GM21529 (cell line): ENCODE data around the gene TRAF6.
"Not testable (repeated sequence)": the region's sequence is repeated elsewhere in the genome, so short reads cannot be mapped to it uniquely, and the experiment has no call there.

Experiments used
- ATAC-seq: cut with Tn5 transposase; IDR thresholded peaks from one replicate; pipeline ENCODE4 v1.9.1; 2021; ENCODE audit not compliant: unreplicated experiment

Gene TRAF6

GRCh38 chr11:36509694-36510593, at the start of gene TRAF6:
TSS of gene TRAF6 (minus strand) at chr11:36510272. CDS start at chr11:36501515, 8,757 bp downstream.
- peak; percentile 97 for ATAC-seq

GRCh38 chr11:36558571-36559413, 48.7 kb upstream of the TRAF6 start:
- ATAC-seq: peak; percentile 87

- no peak for ATAC-seq
Observed at GRCh38 chr11:36557991-36558390, 47.9 kb upstream of the TRAF6 start.

GRCh38 chr11:36557390-36557789, 47.3 kb upstream of the TRAF6 start:
- not testable (repeated sequence) for ATAC-seq

GRCh38 chr11:36550385-36551115, 40.5 kb upstream of the TRAF6 start:
- ATAC-seq: no peak

- peak; percentile 99 for ATAC-seq
Observed at GRCh38 chr11:36540998-36541397, 30.9 kb upstream of the TRAF6 start.

GRCh38 chr11:36534276-36534840, 24.3 kb upstream of the TRAF6 start:
- no peak for ATAC-seq

- ATAC-seq: no peak
Observed at GRCh38 chr11:36532941-36533601, 23.0 kb upstream of the TRAF6 start.

- ATAC-seq: no peak
Observed at GRCh38 chr11:36530840-36531239, 20.8 kb upstream of the TRAF6 start.

- no peak for ATAC-seq
Observed at GRCh38 chr11:36513965-36514364, 3.9 kb upstream of the TRAF6 start.

GRCh38 chr11:36512016-36512415, 1.9 kb upstream of the TRAF6 start:
- no peak for ATAC-seq

GRCh38 chr11:36511062-36511461, 990 bp upstream of the TRAF6 start:
- not testable (repeated sequence) for ATAC-seq

GRCh38 chr11:36510594-36510942, 496 bp upstream of the TRAF6 start:
- ATAC-seq: no peak

GRCh38 chr11:36509201-36509639, 852 bp downstream of the TRAF6 start:
- peak; percentile 16 for ATAC-seq

- ATAC-seq: no peak
Observed at GRCh38 chr11:36508743-36509142, 1.3 kb downstream of the TRAF6 start.

- ATAC-seq: no peak
Observed at GRCh38 chr11:36507824-36508489, 2.1 kb downstream of the TRAF6 start.

GRCh38 chr11:36501236-36501635, 8.8 kb downstream of the TRAF6 start:
- ATAC-seq: no peak

GRCh38 chr11:36500315-36500721, 9.8 kb downstream of the TRAF6 start:
- peak; percentile 97 for ATAC-seq

- no peak for ATAC-seq
Observed at GRCh38 chr11:36499315-36499714, 10.8 kb downstream of the TRAF6 start.

GRCh38 chr11:36498721-36499120, 11.4 kb downstream of the TRAF6 start:
- no peak for ATAC-seq
